PC-3 (cell line): Measurements from ENCODE around the gene PHLDB1. TPM values are rescaled to one million over a fixed set of nuclear protein-coding genes. Genes with fewer than 3 reads are reported as not detected.

Source experiments
- ATAC-seq: fragments of 200-7000 bp; cut with Tn5 transposase; 2 replicates; pipeline ENCODE4 v1.9.1; 2020; ENCODE audit warnings: mild to moderate bottlenecking, moderate library complexity
- BruUV-seq: library from RNA; stranded (reverse); fragments of 400-500 nt; replicated peaks from 2 replicates; lab custom pipeline; 2021; lab: Mats Ljungman, UMichigan
- CTCF ChIA-PET: fragments of 300-600 bp; sonication (Branson Sonifier 250); formaldehyde crosslinking; loops from one replicate; lab custom pipeline; 2022; ENCODE audit warnings: antibody characterized with exemption; lab: Charles Lee
- POLR2A ChIA-PET: fragments of 300-600 bp; sonication (Branson Sonifier 250); formaldehyde crosslinking; loops from one replicate; lab custom pipeline; 2022; ENCODE audit warnings: antibody characterized with exemption; ENCODE audit not compliant: unreplicated experiment; lab: Charles Lee
- DNase-seq: peaks from one replicate; pipeline ENCODE4 v3.0.0-alpha.2; 2015
- H2AFZ ChIP-seq: fragments of 300-600 bp; sonication (generic); 2 replicates; pipeline ENCODE4 v1.6.0; 2016; ENCODE audit warnings: antibody characterized with exemption, low read length
- H3F3A ChIP-seq: fragments of 300-600 bp; sonication (generic); one replicate; pipeline ENCODE4 v1.6.0; 2017; ENCODE audit warnings: antibody characterized with exemption, low read length, control low read depth, mild to moderate bottlenecking; ENCODE audit not compliant: unreplicated experiment
- H3K27ac ChIP-seq: fragments of 300-600 bp; sonication (generic); 2 replicates; pipeline ENCODE4 v1.5.1; 2016; ENCODE audit warnings: mild to moderate bottlenecking, low read length
- H3K27me3 ChIP-seq: fragments of 300-600 bp; sonication (generic); 2 replicates; pipeline ENCODE4 v1.6.1; 2016; ENCODE audit warnings: low read length, mixed read lengths
- H3K36me3 ChIP-seq: fragments of 300-600 bp; sonication (generic); 2 replicates; pipeline ENCODE4 v1.6.1; 2016; ENCODE audit warnings: low read depth, mixed run types, low read length, mixed read lengths
- H3K4me1 ChIP-seq: fragments of 300-600 bp; sonication (generic); 2 replicates; pipeline ENCODE4 v1.5.1; 2016; ENCODE audit warnings: low read length; ENCODE audit not compliant: insufficient read depth
- H3K4me2 ChIP-seq: fragments of 300-600 bp; sonication (generic); 2 replicates; pipeline ENCODE4 v1.6.0; 2016; ENCODE audit warnings: low read length
- H3K4me3 ChIP-seq: fragments of 300-600 bp; sonication (generic); 2 replicates; pipeline ENCODE4 v1.5.1; 2016; ENCODE audit warnings: mild to moderate bottlenecking, low read length, mixed read lengths
- H3K79me2 ChIP-seq: fragments of 300-600 bp; sonication (generic); 2 replicates; pipeline ENCODE4 v1.6.1; 2017; ENCODE audit warnings: low read length, mixed read lengths
- H3K9ac ChIP-seq: fragments of 300-600 bp; sonication (generic); 2 replicates; pipeline ENCODE4 v1.6.0; 2016; ENCODE audit warnings: mild to moderate bottlenecking, low read length
- H3K9me2 ChIP-seq: fragments of 300-600 bp; sonication (generic); replicated peaks from 2 replicates; pipeline ENCODE4 v1.6.1; 2016; ENCODE audit warnings: mixed run types, low read length, mixed read lengths
- H3K9me3 ChIP-seq: fragments of 300-600 bp; sonication (generic); 2 replicates; pipeline ENCODE4 v1.6.1; 2016; ENCODE audit warnings: low read length, mixed read lengths
- H4K20me1 ChIP-seq: fragments of 300-600 bp; sonication (generic); 2 replicates; pipeline ENCODE4 v1.6.1; 2016; ENCODE audit warnings: low read length, mixed read lengths
- CTCF ChIP-seq: fragments of 300-600 bp; sonication (generic); conservative IDR thresholded peaks from 2 replicates; pipeline ENCODE4 v1.5.1; 2017; ENCODE audit warnings: antibody characterized with exemption, low read depth, mild to moderate bottlenecking, low read length
- EZH2 ChIP-seq: fragments of 300-600 bp; sonication (generic); IDR thresholded peaks from one replicate; pipeline ENCODE4 v1.6.1; 2017; ENCODE audit warnings: antibody characterized with exemption, mild to moderate bottlenecking, low read length; ENCODE audit not compliant: unreplicated experiment
- EZH2phosphoT487 ChIP-seq: fragments of 300-600 bp; sonication (generic); IDR thresholded peaks from 2 replicates; pipeline ENCODE4 v1.6.1; 2018; ENCODE audit warnings: mild to moderate bottlenecking, antibody characterized with exemption, low read length, borderline replicate concordance
- intact Hi-C: fragments of 100-400 bp; cut with micrococcal nuclease; formaldehyde crosslinking; loops from 2 replicates; pipeline ENCODE4 v1.9.0; 2023
- total RNA-seq: library from RNA; depleted of rRNA; stranded (reverse); fragments of >200 nt; gene quantifications from 2 replicates; pipeline ENCODE4 v1.2.3, GENCODE V29; 2014

Gene PHLDB1
- total RNA-seq, 1 experiment from 2014 or later: 36.1 TPM

GRCh38 chr11:118690553-118691304, 83.3 kb downstream of the PHLDB1 start:
- POLR2A ChIA-PET: no interaction called here
- H3K4me2 ChIP-seq: peak overlapping the region; percentile 86

GRCh38 chr11:118691926-118692830, 84.8 kb downstream of the PHLDB1 start:
- H2AFZ ChIP-seq: no peak overlapping the region
- no peaks in the 10 kb centered on the region for H3K79me2 ChIP-seq
- CTCF ChIA-PET: no interaction called here
- no peak overlapping the region for H3K4me3 ChIP-seq
- no peak for TF ChIP-seq EZH2
- no peak for TF ChIP-seq CTCF
- no peak for TF ChIP-seq EZH2phosphoT487
- BruUV-seq: no TSS peak
- no peaks in the 10 kb centered on the region for H3K36me3 ChIP-seq
- H3F3A ChIP-seq: no peaks in the 10 kb centered on the region
- no peak for ATAC-seq
- H3K9me2 ChIP-seq: no peaks in the 10 kb centered on the region
- peaks cover 10% of the 10 kb centered on the region; the same call in 1 of the 2 replicates for H3K4me1 ChIP-seq
- H4K20me1 ChIP-seq: no peaks in the 10 kb centered on the region
- H3K9me3 ChIP-seq: no peaks in the 10 kb centered on the region
- no peak overlapping the region for H3K27ac ChIP-seq
- DNase-seq: peak; percentile 58
- POLR2A ChIA-PET: no interaction called here
- intact Hi-C loops: loop anchor here (2.0 kb wide), 2 partner anchors 65 to 99 kb away; partner anchors contain the start of gene DDX6
- H3K9ac ChIP-seq: no peak overlapping the region
- H3K4me2 ChIP-seq: no peak overlapping the region
- H3K27me3 ChIP-seq: no peaks in the 10 kb centered on the region

More at GRCh38 chr11:118690553-118691304, 83.3 kb downstream of the PHLDB1 start:
- no peaks in the 10 kb centered on the region for H3K79me2 ChIP-seq
- H3K9ac ChIP-seq: no peak overlapping the region
- no peaks in the 10 kb centered on the region for H3F3A ChIP-seq
- no peak overlapping the region for H3K27ac ChIP-seq
- CTCF ChIA-PET: interaction anchor here (1.2 to 1.3 kb wide), 2 partner anchors 100 to 179 kb away, joined by 6 read pairs; partner anchors contain the start of gene DDX6
- H3K36me3 ChIP-seq: no peaks in the 10 kb centered on the region
- no peaks in the 10 kb centered on the region for H3K9me2 ChIP-seq
- DNase-seq (no peak), ATAC-seq (no peak)
- no peaks in the 10 kb centered on the region for H3K9me3 ChIP-seq
- TSS peak; percentile 20 for BruUV-seq
- peaks cover 10% of the 10 kb centered on the region; the same call in 1 of the 2 replicates for H3K4me1 ChIP-seq
- TF ChIP-seq EZH2phosphoT487: no peak
- no peak for TF ChIP-seq CTCF
- TF ChIP-seq EZH2: no peak
- peak overlapping the region; percentile 66; the same call in 1 of the 2 replicates for H3K4me3 ChIP-seq
- peak overlapping the region; percentile 84 for H2AFZ ChIP-seq
- intact Hi-C loops: loop anchor here (1.0 to 2.0 kb wide), 5 partner anchors 66 to 266 kb away; partner anchors contain the start of genes DDX6 and UPK2
- no peaks in the 10 kb centered on the region for H4K20me1 ChIP-seq
- H3K27me3 ChIP-seq: no peaks in the 10 kb centered on the region
